ENCODE data around the gene SCN8A. TPM values are rescaled to one million over a fixed set of nuclear protein-coding genes. Genes with fewer than 3 reads are reported as not detected.

The SCN8A gene
- total and polyA plus RNA-seq, 2 experiments from 2014 or later = 0.88 to 3.7 TPM

DNA sequence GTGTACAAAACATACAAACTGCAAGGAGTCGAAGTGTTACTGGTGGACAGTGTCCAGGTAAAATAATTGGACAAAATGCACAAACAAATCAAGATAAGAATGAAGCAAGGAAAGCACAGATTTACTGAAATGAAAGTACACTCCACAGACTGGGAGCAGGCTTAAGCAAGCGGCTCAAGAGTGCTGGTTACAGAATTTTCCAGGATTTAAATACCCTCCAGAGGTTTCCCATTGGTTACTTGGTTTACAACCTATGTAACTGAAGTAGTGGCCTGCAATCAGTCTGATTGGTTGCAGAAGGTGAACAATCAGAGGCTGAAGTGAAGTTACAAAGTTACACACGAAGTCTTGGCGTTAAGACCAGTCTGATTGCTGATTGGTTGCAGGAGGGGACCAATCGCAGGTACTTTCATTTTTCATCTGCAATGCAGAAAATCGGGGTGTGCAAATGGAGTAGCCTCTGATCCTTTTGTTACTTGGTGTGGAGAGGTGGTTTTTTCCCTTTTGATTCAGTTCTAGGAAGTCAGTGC lies 11.6 kb upstream of the SCN8A start:
- Histone ChIP-seq H3K36me3 (no peaks in the 10 kb centered on the region), H3K4me1 (ENCODE audit: low read depth) (no peaks in the 10 kb centered on the region), H3K27ac (no peak overlapping the region), H3K27me3 (no peaks in the 10 kb centered on the region), H3K9me3 (ENCODE audit: low read depth) (no peaks in the 10 kb centered on the region), H3K4me3 (no peak overlapping the region)
- TF ChIP-seq, protein P1, sequence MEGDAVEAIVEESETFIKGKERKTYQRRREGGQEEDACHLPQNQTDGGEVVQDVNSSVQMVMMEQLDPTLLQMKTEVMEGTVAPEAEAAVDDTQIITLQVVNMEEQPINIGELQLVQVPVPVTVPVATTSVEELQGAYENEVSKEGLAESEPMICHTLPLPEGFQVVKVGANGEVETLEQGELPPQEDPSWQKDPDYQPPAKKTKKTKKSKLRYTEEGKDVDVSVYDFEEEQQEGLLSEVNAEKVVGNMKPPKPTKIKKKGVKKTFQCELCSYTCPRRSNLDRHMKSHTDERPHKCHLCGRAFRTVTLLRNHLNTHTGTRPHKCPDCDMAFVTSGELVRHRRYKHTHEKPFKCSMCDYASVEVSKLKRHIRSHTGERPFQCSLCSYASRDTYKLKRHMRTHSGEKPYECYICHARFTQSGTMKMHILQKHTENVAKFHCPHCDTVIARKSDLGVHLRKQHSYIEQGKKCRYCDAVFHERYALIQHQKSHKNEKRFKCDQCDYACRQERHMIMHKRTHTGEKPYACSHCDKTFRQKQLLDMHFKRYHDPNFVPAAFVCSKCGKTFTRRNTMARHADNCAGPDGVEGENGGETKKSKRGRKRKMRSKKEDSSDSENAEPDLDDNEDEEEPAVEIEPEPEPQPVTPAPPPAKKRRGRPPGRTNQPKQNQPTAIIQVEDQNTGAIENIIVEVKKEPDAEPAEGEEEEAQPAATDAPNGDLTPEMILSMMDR (IDR thresholded peaks at IDR 0.05; ENCODE audit: low read depth, low read length) = no peak
- no peak for DNase-seq (ENCODE audit: low read depth in 1 of 2, low spot score in 1 of 2)

DNA sequence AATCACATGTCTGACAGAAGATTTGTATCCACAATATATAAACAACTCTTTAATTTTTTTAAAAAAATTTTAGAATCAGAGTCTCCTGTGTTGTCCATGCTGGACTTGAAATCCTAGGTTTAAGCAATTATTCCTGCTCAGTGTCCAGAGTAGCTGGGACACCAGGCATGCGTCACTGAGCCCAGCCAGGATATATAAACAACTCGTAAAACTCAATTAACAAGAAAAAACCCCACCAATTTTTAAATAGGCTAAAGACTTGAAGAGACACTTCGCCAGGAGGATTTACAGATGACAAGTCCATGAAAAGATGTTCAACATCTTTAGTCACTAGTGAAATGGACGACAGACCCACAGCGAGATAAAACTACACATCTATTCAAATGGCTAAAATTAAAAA lies 2.0 kb upstream of the SCN8A start:
- no peak for DNase-seq (ENCODE audit: low read depth in 1 of 2, low spot score in 1 of 2)
- TF ChIP-seq, protein P1 (IDR thresholded peaks at IDR 0.05; ENCODE audit: low read depth, low read length) = no peak
- Histone ChIP-seq H3K4me1 (ENCODE audit: low read depth) (no peaks in the 10 kb centered on the region), H3K36me3 (no peaks in the 10 kb centered on the region), H3K27me3 (peaks cover 32% of the 10 kb centered on the region), H3K27ac (no peak overlapping the region), H3K9me3 (ENCODE audit: low read depth) (no peaks in the 10 kb centered on the region), H3K4me3 (no peak overlapping the region)

DNA sequence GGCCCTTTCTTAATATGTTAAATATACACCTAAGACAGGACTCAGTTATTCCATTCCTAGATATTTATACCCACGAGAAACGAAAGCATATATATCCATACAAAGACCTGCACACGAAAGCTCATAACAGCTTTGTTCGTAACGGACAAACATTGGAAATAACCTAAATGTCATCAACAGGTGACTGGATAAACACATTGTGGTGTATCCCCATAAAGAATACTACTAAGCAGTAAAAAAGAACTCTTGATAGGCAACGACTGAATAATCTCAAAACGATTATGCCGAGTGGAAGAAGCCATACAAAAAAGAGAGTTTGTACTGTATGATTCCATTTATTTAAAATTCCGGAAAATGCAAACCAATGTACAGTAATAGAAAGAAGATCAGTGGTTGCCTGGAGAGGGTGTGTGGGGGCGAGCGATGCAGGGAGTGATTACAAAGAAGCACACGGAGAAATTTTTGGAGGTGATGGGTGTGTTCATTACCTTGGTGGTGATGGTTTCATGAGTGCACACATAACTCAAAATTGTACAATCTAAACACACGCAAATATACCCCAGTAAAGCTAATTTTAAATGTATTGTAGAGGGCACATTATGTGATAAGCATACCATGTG lies 1.4 kb upstream of the SCN8A start:
- DNase-seq (ENCODE audit: low read depth in 1 of 2, low spot score in 1 of 2) = no peak
- Histone ChIP-seq H3K4me3 (no peak overlapping the region), H3K27me3 (peaks cover 32% of the 10 kb centered on the region), H3K9me3 (ENCODE audit: low read depth) (no peaks in the 10 kb centered on the region), H3K27ac (no peak overlapping the region), H3K4me1 (ENCODE audit: low read depth) (no peaks in the 10 kb centered on the region), H3K36me3 (no peaks in the 10 kb centered on the region)
- TF ChIP-seq, protein P1 (IDR thresholded peaks at IDR 0.05; ENCODE audit: low read depth, low read length) = no peak

DNA sequence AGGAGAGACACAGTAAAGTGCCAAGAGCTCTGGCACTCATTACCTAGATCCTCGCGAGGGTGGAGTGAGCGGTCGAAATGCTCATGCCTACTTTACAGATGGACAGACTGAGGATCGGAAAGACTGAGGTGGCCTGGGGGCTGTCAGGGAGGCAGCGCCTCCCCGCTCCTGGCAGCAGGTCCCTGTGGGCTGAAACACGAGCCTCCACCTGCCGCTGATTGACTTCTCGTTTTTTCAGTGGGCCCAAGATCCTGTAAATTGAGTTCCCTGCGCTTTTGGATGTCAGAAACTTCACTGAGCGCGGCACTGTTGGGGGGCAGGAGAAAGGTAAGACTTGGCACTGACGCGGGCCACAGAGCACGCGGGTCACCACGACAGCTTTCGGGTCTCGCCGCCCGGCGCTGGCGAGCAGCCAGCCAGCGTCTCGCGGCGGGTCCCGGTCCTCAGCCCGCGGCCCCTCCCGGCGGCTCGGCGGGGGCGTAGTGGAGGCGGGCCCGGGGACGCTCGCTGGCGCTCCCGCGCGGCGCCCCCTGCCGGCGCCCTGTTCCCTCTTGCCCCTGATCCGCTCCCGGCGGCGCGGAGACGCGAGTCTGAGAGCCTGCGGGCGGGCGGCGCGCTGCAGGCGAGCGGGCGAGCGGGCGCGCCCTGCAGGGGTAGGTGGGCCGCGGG lies 552 bp upstream of the SCN8A start:
- H3K4me3 ChIP-seq = peak overlapping the region; percentile 35
- H3K27ac ChIP-seq = no peak overlapping the region
- TF ChIP-seq, protein P1 (IDR thresholded peaks at IDR 0.05; ENCODE audit: low read depth, low read length) = peak; percentile 19
- no peaks in the 10 kb centered on the region for H3K9me3 ChIP-seq (ENCODE audit: low read depth)
- H3K4me1 ChIP-seq (ENCODE audit: low read depth) = no peaks in the 10 kb centered on the region
- peaks cover 32% of the 10 kb centered on the region for H3K27me3 ChIP-seq
- no peaks in the 10 kb centered on the region for H3K36me3 ChIP-seq
- DNase-seq (ENCODE audit: low read depth in 1 of 2, low spot score in 1 of 2) = peak; percentile 67 to 95

DNA sequence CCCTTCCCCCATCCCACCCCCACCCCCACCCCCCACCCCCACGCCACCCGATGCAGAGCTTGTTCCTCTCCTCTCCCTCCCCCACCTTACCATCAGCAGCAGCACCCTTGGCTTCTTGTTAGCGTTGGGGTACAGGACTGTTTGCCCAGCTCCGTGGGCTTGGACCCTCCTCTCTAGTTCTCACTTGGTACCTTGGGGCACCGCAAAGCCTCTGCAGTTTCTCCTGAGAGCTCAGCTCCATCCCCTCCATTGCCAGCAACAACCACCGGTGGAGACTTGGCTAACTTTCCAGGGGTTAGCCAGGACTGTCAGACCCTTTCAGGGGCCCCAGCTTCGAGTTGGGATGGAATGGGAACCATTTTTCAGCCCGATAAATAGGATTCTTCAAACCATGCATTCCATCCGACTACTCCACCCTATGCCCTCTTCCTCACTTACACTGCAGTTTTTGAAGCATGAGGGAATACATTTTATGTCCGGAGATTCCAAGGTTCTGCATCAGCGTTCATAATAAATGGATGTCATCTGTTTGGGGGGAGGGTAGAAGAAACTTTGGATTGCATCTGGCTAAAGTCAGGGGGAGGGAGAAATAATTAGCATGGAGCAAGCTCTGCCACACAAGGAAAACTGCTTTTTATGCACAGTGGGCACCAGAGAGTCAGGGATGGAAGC lies 1.1 kb downstream of the SCN8A start:
- H3K36me3 ChIP-seq = no peaks in the 10 kb centered on the region
- H3K4me1 ChIP-seq (ENCODE audit: low read depth) = no peaks in the 10 kb centered on the region
- H3K27me3 ChIP-seq = peaks cover 32% of the 10 kb centered on the region
- H3K9me3 ChIP-seq (ENCODE audit: low read depth) = no peaks in the 10 kb centered on the region
- no peak overlapping the region for H3K27ac ChIP-seq
- TF ChIP-seq, protein P1 (IDR thresholded peaks at IDR 0.05; ENCODE audit: low read depth, low read length) = no peak
- H3K4me3 ChIP-seq = no peak overlapping the region
- no peak for DNase-seq (ENCODE audit: low read depth in 1 of 2, low spot score in 1 of 2)

All from cardiac muscle cell (in vitro differentiated cells and primary cell).